BLaER1 treated with 17β-estradiol and CSF1 and Interleukin-3, amounts not matched to agents 10 nM and 100 nM (cell line): Measurements from ENCODE around the gene ATP2C2.

ENCODE experiments used
- H3K27ac ChIP-seq, 11 experiments: shearing (Covaris generic); formaldehyde crosslinking; 2 replicates each; pipeline ENCODE4 v1.8.1; 2022
- H3K27me3 ChIP-seq, 11 experiments: shearing (Covaris generic); formaldehyde crosslinking; 2 replicates each; pipeline ENCODE4 v1.8.1; 2022
- H3K36me3 ChIP-seq, 11 experiments: shearing (Covaris generic); formaldehyde crosslinking; 2 replicates each; pipeline ENCODE4 v1.8.1; 2022
- H3K4me1 ChIP-seq, 10 experiments: shearing (Covaris generic); formaldehyde crosslinking; 2 replicates each; pipeline ENCODE4 v1.8.1; 2022
- H3K4me2 ChIP-seq, 11 experiments: shearing (Covaris generic); formaldehyde crosslinking; 2 replicates each; pipeline ENCODE4 v1.8.1; 2022
- H3K4me3 ChIP-seq, 10 experiments: shearing (Covaris generic); formaldehyde crosslinking; 2 replicates each; pipeline ENCODE4 v1.8.1; 2022
- H3K9ac ChIP-seq, 11 experiments: shearing (Covaris generic); formaldehyde crosslinking; 2 replicates each; pipeline ENCODE4 v1.8.1; 2022
- H3K9me3 ChIP-seq, 11 experiments: shearing (Covaris generic); formaldehyde crosslinking; replicated peaks in 1 of 11; 2 replicates each; pipeline ENCODE4 v1.8.1; 2022
- H4K20me1 ChIP-seq, 11 experiments: shearing (Covaris generic); formaldehyde crosslinking; 2 replicates each; pipeline ENCODE4 v1.8.1; 2022
- Cebpa-rat ChIP-seq, 11 experiments: shearing (Covaris generic); IDR thresholded peaks; 2 replicates each; pipeline ENCODE4 v1.8.1; 2022

The ATP2C2 gene

GRCh38 chr16:84358601-84359295 is 9.6 kb upstream of the ATP2C2 start:
- no peak overlapping the region for H3K9ac ChIP-seq
- no peaks in the 10 kb centered on the region for H3K36me3 ChIP-seq
- H3K9me3 ChIP-seq = no peaks in the 10 kb centered on the region
- H4K20me1 ChIP-seq = no peaks in the 10 kb centered on the region
- H3K4me3 ChIP-seq = no peak overlapping the region
- no peaks in the 10 kb centered on the region for H3K27me3 ChIP-seq
- peak overlapping the region in 2 of 11 experiments; percentile 27 to 70; a peak in 4 of 22 replicates for H3K27ac ChIP-seq
- peak overlapping the region in 9 of 11 experiments; percentile 17 to 83 (median 59); a peak in 9 of 22 replicates for H3K4me2 ChIP-seq
- no peak for TF ChIP-seq Cebpa-rat (IDR thresholded peaks at IDR 0.05)
- H3K4me1 ChIP-seq = peaks cover 27 to 81% (median 51%) of the 10 kb centered on the region in 10 experiments

DNA sequence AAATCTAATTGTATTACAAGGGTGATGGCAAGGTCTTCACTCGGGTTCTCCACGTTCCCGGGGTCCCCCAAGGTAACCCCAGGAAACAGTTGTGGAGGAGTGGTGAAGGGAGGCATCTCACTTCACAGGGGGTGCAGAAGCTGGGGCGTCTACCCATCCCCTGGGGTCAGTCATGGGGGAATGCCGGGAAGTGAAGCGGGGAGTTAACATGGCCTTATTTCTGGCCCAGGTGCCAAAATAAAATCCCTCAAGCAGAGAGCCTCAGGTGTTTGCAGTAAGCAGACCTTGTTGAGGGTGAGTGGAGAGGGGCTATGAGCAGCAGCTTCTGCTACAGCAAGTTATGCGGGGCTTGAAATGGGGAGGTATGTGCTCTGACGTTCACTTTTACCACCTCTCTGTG is 9.0 kb upstream of the ATP2C2 start:
- Histone ChIP-seq H3K4me2 (peak overlapping the region in 9 of 11 experiments; percentile 17 to 83 (median 59); a peak in 11 of 22 replicates), H3K9ac (no peak overlapping the region), H3K36me3 (no peaks in the 10 kb centered on the region), H3K27ac (peak overlapping the region in 3 of 11 experiments; percentile 19 to 70 (median 27); a peak in 4 of 22 replicates), H3K9me3 (no peaks in the 10 kb centered on the region), H3K4me3 (no peak overlapping the region), H3K4me1 (peaks cover 27 to 87% (median 51%) of the 10 kb centered on the region in 10 experiments), H3K27me3 (no peaks in the 10 kb centered on the region), H4K20me1 (no peaks in the 10 kb centered on the region)
- TF ChIP-seq Cebpa-rat (IDR thresholded peaks at IDR 0.05) = no peak

DNA sequence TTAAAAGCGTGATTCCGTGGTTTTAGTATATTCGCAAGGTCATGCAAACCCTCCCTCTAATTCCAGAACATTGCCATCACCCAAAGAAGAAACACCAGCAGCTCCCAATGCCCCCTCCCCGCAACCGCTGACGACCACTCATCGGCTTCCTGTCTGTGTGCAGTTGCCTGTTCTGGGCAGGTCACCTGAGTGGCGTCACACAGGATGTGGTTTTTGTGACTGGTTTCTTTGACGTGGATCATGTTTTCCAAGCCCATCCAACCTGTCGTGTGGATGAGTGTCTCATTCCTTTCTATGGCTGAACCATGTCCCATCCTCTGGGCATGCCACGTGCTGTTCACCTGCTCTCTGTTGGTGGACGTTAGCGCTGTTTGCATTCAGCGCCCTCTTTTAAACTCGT is 8.2 kb upstream of the ATP2C2 start:
- H4K20me1 ChIP-seq = no peaks in the 10 kb centered on the region
- H3K27ac ChIP-seq = peak overlapping the region in 1 of 11 experiments; percentile 40; a peak in 1 of 22 replicates
- H3K27me3 ChIP-seq = no peaks in the 10 kb centered on the region
- no peak for TF ChIP-seq Cebpa-rat (IDR thresholded peaks at IDR 0.05)
- peak overlapping the region; percentile 17 to 83 (median 51) for H3K4me2 ChIP-seq
- H3K9me3 ChIP-seq = no peaks in the 10 kb centered on the region
- peaks cover 27 to 88% (median 51%) of the 10 kb centered on the region in 10 experiments for H3K4me1 ChIP-seq
- no peaks in the 10 kb centered on the region for H3K36me3 ChIP-seq
- H3K9ac ChIP-seq = no peak overlapping the region
- no peak overlapping the region for H3K4me3 ChIP-seq

- no peaks in the 10 kb centered on the region for H3K36me3 ChIP-seq
- peak overlapping the region in 2 of 11 experiments; percentile 15 to 40; a peak in 3 of 22 replicates for H3K27ac ChIP-seq
- no peaks in the 10 kb centered on the region for H3K9me3 ChIP-seq
- H3K4me1 ChIP-seq = peaks cover 27 to 86% (median 51%) of the 10 kb centered on the region in 10 experiments
- H3K27me3 ChIP-seq = no peaks in the 10 kb centered on the region
- H3K9ac ChIP-seq = no peak overlapping the region
- H3K4me2 ChIP-seq = peak overlapping the region in 10 of 11 experiments; percentile 17 to 83 (median 55); a peak in 16 of 22 replicates
- TF ChIP-seq Cebpa-rat (IDR thresholded peaks at IDR 0.05) = no peak
- H4K20me1 ChIP-seq = no peaks in the 10 kb centered on the region
- no peak overlapping the region for H3K4me3 ChIP-seq
Observed at GRCh38 chr16:84360748-84361147, 7.6 kb upstream of the ATP2C2 start.

- Histone ChIP-seq H3K4me3 (no peak overlapping the region), H3K9me3 (no peaks in the 10 kb centered on the region), H3K4me1 (peaks cover 23 to 83% (median 46%) of the 10 kb centered on the region in 10 experiments), H3K4me2 (peak overlapping the region in 7 of 11 experiments; percentile 48 to 66 (median 59); a peak in 11 of 22 replicates), H4K20me1 (no peaks in the 10 kb centered on the region), H3K27ac (no peak overlapping the region), H3K36me3 (no peaks in the 10 kb centered on the region), H3K9ac (no peak overlapping the region), H3K27me3 (peaks cover 0 to 3% (median 0%) of the 10 kb centered on the region in 11 experiments; a peak in 7 of 22 replicates)
- TF ChIP-seq Cebpa-rat (IDR thresholded peaks at IDR 0.05) = no peak
Observed at GRCh38 chr16:84361546-84361945, 6.8 kb upstream of the ATP2C2 start.

GRCh38 chr16:84362471-84362941 is 5.8 kb upstream of the ATP2C2 start:
- Histone ChIP-seq H3K27me3 (peaks cover 6 to 13% (median 10%) of the 10 kb centered on the region in 11 experiments), H3K4me2 (peak overlapping the region; percentile 20 to 66 (median 55)), H4K20me1 (no peaks in the 10 kb centered on the region; a peak in 1 of 22 replicates)

DNA sequence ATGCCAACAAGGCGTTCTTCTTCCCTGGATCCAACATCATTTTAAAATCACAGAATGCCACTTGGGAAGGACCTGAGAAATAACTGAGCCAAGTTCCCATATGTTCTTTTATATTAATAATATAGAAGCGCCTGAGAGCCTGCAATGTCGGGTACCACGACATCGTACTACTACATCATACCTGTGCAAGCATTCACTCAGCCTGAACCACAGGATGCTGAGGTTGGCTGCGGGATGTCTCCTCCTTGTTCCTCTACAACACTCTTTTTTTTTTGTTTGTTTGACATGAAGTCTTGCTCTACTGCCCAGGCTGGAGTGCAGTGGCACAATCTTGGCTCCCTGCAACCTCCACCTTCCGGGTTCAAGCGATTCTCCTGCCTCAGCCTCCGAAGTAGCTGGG is 2.1 kb upstream of the ATP2C2 start:
- Histone ChIP-seq H3K36me3 (no peaks in the 10 kb centered on the region), H4K20me1 (no peaks in the 10 kb centered on the region; a peak in 1 of 22 replicates), H3K27ac (no peak overlapping the region), H3K9ac (no peak overlapping the region), H3K4me3 (no peak overlapping the region), H3K27me3 (peaks cover 26 to 42% (median 38%) of the 10 kb centered on the region in 11 experiments), H3K4me1 (peaks cover 26 to 83% (median 42%) of the 10 kb centered on the region in 10 experiments), H3K9me3 (no peaks in the 10 kb centered on the region), H3K4me2 (peak overlapping the region in 2 of 11 experiments; percentile 38 to 51; a peak in 3 of 22 replicates)
- no peak for TF ChIP-seq Cebpa-rat (IDR thresholded peaks at IDR 0.05)

More at GRCh38 chr16:84362471-84362941, 5.8 kb upstream of the ATP2C2 start:
- no peaks in the 10 kb centered on the region for H3K36me3 ChIP-seq
- no peak overlapping the region for H3K4me3 ChIP-seq
- no peak overlapping the region for H3K27ac ChIP-seq
- TF ChIP-seq Cebpa-rat (IDR thresholded peaks at IDR 0.05) = no peak
- no peak overlapping the region for H3K9ac ChIP-seq
- H3K4me1 ChIP-seq = peaks cover 18 to 82% (median 42%) of the 10 kb centered on the region in 10 experiments
- no peaks in the 10 kb centered on the region for H3K9me3 ChIP-seq

GRCh38 chr16:84367297-84367680 is 1.0 kb upstream of the ATP2C2 start:
- Histone ChIP-seq H3K9ac (no peak overlapping the region), H3K36me3 (no peaks in the 10 kb centered on the region), H3K4me2 (peak overlapping the region in 5 of 11 experiments; percentile 20 to 51 (median 38); a peak in 8 of 22 replicates), H3K4me1 (peaks cover 17 to 83% (median 47%) of the 10 kb centered on the region in 10 experiments), H4K20me1 (no peaks in the 10 kb centered on the region; a peak in 1 of 22 replicates), H3K27me3 (peaks cover 26 to 42% (median 38%) of the 10 kb centered on the region in 11 experiments), H3K9me3 (no peaks in the 10 kb centered on the region), H3K4me3 (no peak overlapping the region), H3K27ac (no peak overlapping the region)
- TF ChIP-seq Cebpa-rat (IDR thresholded peaks at IDR 0.05) = no peak

GRCh38 chr16:84367750-84368307 is 509 bp upstream of the ATP2C2 start:
- no peak overlapping the region for H3K9ac ChIP-seq
- H3K9me3 ChIP-seq = no peaks in the 10 kb centered on the region
- H3K27me3 ChIP-seq = peaks cover 26 to 42% (median 38%) of the 10 kb centered on the region in 11 experiments
- no peaks in the 10 kb centered on the region; a peak in 1 of 22 replicates for H4K20me1 ChIP-seq
- H3K4me1 ChIP-seq = peaks cover 12 to 83% (median 47%) of the 10 kb centered on the region in 10 experiments
- no peak overlapping the region for H3K4me3 ChIP-seq
- peak overlapping the region in 7 of 11 experiments; percentile 12 to 51 (median 33); a peak in 8 of 22 replicates for H3K4me2 ChIP-seq
- no peaks in the 10 kb centered on the region for H3K36me3 ChIP-seq
- H3K27ac ChIP-seq = no peak overlapping the region
- TF ChIP-seq Cebpa-rat (IDR thresholded peaks at IDR 0.05) = no peak
